Measurements from ENCODE around the gene CEACAM16. TPM values are rescaled to one million over a fixed set of nuclear protein-coding genes. Genes with fewer than 3 reads are reported as not detected.

Gene CEACAM16
- total and polyA plus RNA-seq, 5 experiments from 2014 or later = not detected

DNA sequence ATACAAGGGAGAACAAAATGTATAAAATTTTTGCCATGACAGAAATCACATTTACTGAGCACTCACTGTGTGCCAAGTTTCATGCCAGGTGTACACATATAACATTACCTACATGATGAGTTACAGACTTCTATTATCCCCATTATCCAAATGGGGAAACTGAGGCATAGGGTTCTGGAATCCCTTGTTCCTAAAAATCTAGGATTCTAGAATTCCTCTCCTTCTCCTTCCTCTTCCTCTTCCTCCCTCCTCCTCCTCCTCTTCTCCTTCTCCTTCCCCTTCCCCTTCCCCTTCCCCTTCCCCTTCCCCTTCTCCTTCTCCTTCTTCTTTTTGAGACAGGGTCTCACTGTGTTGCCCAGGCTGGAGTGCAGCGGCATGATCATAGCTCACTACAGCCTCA lies 35.4 kb downstream of the CEACAM16 start:
- DNase-seq = no peak
- Mint-ChIP-seq H3K36me3 (no peaks in the 10 kb centered on the region), H3K9me3 (no peaks in the 10 kb centered on the region), H3K4me3 (no peak overlapping the region), H3K27ac (peak overlapping the region in 1 of 10 donors; percentile 40), H3K4me1 (peaks cover 0 to 32% (median 7%) of the 10 kb centered on the region in 4 donors), H3K27me3 (no peaks in the 10 kb centered on the region)
- ATAC-seq = no peak
- POLR2A ChIA-PET = no interaction called here

DNA sequence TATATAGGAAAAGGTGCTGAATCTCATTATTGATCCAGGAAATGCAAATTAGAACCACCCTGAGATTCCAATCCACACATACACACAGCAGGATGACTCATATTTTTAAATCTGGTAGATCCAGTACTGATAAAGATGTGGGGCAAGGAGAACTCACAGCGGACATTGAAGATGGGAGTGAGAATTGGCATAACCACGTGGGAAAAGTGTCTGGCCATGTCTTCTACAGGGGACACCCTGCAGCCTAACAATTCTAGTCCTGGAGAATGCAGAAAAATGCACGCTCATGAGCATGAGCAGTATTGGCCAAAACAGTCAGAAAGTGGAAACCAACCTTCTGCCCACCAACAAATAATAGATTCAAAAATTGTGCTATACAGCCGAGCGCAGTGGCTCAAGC lies 36.1 kb downstream of the CEACAM16 start:
- H3K27me3 Mint-ChIP-seq = no peaks in the 10 kb centered on the region
- POLR2A ChIA-PET = no interaction called here
- H3K9me3 Mint-ChIP-seq = no peaks in the 10 kb centered on the region
- H3K4me3 Mint-ChIP-seq = no peak overlapping the region
- DNase-seq = no peak
- peak overlapping the region in 1 of 10 donors; percentile 40 for H3K27ac Mint-ChIP-seq
- peaks cover 0 to 28% (median 7%) of the 10 kb centered on the region in 4 donors for H3K4me1 Mint-ChIP-seq
- no peak for ATAC-seq
- H3K36me3 Mint-ChIP-seq = no peaks in the 10 kb centered on the region

DNA sequence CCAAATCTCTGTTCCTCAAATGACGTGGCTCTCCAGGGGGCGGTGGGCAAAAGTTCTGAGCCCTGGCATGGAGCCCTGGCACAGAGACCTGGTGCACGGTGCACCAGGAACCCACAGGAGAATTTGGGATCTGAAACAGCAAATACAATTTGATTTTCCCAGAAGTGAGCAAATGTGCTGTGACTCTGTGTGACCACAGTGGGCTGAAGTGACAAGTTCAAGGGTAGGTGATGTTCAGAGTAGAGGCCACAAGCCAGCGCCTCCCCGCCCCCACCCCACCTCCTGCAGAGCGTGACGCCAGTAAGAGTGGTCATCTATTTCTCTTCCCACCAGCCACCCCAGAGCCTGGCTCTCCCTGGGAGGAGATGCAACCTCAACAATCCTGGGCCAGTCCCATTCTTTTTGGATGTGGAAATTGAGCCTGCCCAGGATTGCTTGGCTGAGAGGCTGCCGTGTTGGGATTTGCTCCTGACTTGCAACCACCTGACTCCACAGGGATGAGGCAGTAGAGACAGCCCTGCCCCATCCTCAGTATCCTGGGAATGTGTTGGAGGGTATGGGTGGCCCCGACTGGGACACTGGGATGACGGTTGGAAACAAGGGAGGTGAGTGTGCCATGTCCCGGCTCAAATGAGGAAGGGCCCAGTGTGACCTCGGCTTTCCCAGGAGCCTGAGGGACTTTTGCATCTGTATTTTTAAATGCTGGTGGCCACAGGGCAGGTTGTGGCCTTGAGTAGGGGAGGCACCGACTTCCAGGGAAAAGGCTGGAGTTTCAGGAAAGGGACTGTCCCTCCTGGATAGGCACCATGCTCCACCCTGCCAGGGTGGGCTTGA lies 38.5 kb downstream of the CEACAM16 start:
- Mint-ChIP-seq H3K9me3 (no peaks in the 10 kb centered on the region), H3K27me3 (no peaks in the 10 kb centered on the region), H3K4me1 (peaks cover 2 to 36% (median 8%) of the 10 kb centered on the region in 4 donors), H3K27ac (peak overlapping the region in 3 of 10 donors; percentile 29 to 56 (median 50)), H3K4me3 (no peak overlapping the region), H3K36me3 (no peaks in the 10 kb centered on the region)
- POLR2A ChIA-PET = no interaction called here
- ATAC-seq (no peak), DNase-seq (no peak)

DNA sequence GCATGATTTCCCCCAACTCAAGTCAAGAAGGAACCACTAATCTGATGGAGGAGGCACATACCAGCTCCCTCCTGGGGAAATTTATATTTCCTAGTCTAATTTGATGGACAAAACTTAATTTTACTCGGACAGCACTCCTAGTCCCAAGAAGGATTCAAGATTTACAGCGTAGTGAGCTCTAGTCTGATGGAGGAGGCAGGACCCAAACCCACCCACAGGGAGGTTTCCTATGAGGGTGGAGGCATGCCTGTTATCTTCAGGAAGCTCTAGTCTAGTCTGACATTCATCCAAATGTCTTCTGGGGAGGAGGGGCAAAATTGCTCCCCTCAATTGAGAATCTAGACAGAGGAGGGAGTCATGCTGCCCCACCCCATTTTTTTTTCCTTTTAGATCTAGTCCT lies 39.2 kb downstream of the CEACAM16 start:
- no peak for DNase-seq
- POLR2A ChIA-PET = no interaction called here
- peak overlapping the region in 2 of 10 donors; percentile 43 to 69 for H3K27ac Mint-ChIP-seq
- no peaks in the 10 kb centered on the region for H3K9me3 Mint-ChIP-seq
- H3K4me3 Mint-ChIP-seq = no peak overlapping the region
- ATAC-seq = no peak
- no peaks in the 10 kb centered on the region for H3K27me3 Mint-ChIP-seq
- H3K36me3 Mint-ChIP-seq = no peaks in the 10 kb centered on the region
- H3K4me1 Mint-ChIP-seq = peaks cover 7 to 43% (median 14%) of the 10 kb centered on the region in 4 donors

DNA sequence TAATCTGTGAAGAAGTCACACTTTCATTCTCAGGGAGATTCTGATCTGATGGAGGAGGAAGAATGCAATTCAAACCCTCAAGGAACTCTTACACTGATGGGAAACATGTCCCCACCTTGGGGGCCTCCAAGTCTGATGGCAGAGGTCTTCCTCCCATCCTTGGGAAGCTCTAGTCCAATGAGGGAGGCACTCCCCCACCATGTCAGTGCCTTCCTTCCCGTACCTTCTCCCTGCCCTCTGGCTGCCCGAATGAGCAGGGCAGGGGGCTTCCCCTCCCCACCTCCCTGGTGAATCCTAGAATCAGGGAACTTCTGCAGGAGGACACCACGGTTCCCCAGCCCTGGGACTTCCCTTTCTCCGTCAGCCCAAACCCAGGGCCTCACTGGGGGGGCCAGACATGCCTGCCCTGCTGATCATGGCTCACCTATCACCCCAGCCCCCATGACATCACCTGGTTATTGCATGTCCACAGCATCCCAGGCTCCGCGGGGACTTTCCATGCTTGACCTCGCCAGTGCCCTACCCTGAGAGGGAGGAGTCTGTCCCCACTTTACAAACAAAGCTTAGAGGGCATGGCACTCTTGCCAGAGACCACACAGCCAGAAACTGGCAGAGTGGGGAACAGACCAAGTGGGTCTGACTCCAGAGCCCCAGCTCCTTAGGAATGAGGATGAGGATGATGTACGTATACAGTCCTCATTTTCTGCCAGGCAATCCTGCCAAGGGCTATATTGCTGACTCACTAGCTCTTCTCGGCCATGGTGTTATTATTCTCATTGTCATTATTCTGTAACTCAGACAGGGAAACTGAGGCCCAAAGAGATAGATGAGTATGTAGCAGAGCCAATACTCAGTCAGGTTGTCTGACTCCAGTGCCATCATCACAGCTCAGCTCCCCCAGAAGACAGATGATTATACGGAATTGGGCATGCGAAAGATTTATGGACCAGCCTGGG lies 39.9 kb downstream of the CEACAM16 start:
- Mint-ChIP-seq H3K4me3 (no peak overlapping the region), H3K27ac (peak overlapping the region in 2 of 10 donors; percentile 33 to 43), H3K4me1 (peaks cover 7 to 44% (median 14%) of the 10 kb centered on the region in 4 donors), H3K9me3 (no peaks in the 10 kb centered on the region), H3K36me3 (no peaks in the 10 kb centered on the region), H3K27me3 (no peaks in the 10 kb centered on the region)
- DNase-seq = no peak
- no peak for ATAC-seq
- POLR2A ChIA-PET = interaction anchor here (0.8 kb wide), 1 partner anchor 9 kb away, joined by 5 read pairs; no protein-coding TSS in a partner anchor

DNA sequence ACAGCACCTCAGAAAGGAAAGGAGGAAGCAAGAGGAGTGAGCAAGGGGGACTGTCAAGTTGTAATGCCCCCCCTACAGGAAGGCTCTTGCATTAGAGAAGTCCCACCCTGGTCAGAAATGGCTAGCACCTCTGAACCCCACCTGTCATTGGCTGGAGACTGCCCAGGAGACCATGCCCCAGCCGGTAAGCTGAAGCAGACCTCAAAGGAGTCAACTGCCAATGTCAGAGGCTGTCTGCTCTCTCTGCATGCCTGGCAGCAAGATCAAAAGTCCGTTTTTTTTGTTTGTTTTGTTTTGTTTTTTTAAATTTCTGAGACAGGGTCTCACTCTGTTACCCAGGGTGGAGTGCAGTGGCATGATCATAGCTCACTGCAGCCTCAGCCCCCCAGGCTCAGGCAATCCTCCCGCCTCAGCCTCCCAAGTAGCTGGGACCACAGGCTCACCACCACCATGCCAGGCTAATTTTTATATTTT lies 41.4 kb downstream of the CEACAM16 start:
- H3K27ac Mint-ChIP-seq = peak overlapping the region in 3 of 10 donors; percentile 47 to 78 (median 65)
- peaks cover 7 to 40% (median 13%) of the 10 kb centered on the region in 4 donors for H3K4me1 Mint-ChIP-seq
- no peaks in the 10 kb centered on the region for H3K27me3 Mint-ChIP-seq
- no peak overlapping the region for H3K4me3 Mint-ChIP-seq
- POLR2A ChIA-PET = no interaction called here
- ATAC-seq (no peak), DNase-seq (no peak)
- H3K36me3 Mint-ChIP-seq = no peaks in the 10 kb centered on the region
- no peaks in the 10 kb centered on the region for H3K9me3 Mint-ChIP-seq

DNA sequence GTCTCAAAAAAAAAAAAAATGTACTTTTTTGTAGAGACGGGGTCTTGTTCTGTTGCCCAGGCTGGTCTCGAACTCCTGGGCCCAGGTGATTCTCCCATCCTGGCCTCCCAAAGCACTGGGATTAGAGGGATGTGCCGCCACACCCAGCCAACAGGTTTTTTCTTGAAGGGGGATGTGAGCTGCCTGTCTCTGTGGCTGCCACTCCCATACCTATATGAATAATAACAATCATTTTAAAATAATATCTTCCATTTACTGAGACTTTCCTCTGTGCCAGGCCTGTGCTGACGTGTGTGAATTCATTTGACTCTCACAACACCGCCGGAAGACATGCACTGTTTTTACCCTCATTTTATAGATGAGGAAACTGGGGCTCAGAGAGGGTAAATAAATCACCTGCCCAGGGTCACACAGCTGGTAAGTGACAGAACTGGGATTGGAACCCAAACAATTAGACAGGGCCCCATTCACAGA lies 42.3 kb downstream of the CEACAM16 start:
- POLR2A ChIA-PET = no interaction called here
- H3K27ac Mint-ChIP-seq = peak overlapping the region in 4 of 10 donors; percentile 20 to 79 (median 58)
- H3K36me3 Mint-ChIP-seq = no peaks in the 10 kb centered on the region
- H3K9me3 Mint-ChIP-seq = no peaks in the 10 kb centered on the region
- DNase-seq = no peak
- H3K4me3 Mint-ChIP-seq = no peak overlapping the region
- peaks cover 8 to 44% (median 18%) of the 10 kb centered on the region in 4 donors for H3K4me1 Mint-ChIP-seq
- no peaks in the 10 kb centered on the region for H3K27me3 Mint-ChIP-seq
- ATAC-seq = no peak

DNA sequence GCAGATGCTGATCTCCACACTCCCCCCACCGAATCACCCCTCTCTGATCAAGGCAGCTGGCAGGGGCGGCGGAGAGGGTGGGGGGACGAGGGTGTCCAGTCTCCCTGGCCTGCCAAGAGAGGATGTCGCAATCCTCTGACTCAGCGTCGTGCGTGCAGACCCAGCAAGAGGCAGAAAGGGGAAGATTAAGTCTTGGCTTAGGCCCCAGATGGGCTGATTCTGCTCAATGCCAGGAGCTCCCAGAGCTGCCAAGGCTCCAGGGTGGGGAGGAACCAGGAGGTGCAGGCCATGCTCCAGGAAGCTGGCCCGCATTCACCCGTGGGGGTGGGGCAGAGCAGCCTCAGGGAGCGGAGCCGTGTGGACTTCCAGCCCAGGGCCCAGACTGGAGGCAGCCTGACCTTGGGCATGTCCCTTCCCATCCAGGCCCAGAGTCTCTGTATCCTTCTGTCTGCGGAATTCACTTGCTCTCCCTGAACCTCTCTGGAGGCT lies 42.9 kb downstream of the CEACAM16 start:
- H3K36me3 Mint-ChIP-seq = no peaks in the 10 kb centered on the region
- peak in 1 of 10 donors; percentile 19 for DNase-seq
- no peak overlapping the region for H3K4me3 Mint-ChIP-seq
- no peaks in the 10 kb centered on the region for H3K9me3 Mint-ChIP-seq
- no peak for ATAC-seq
- peaks cover 11 to 46% (median 24%) of the 10 kb centered on the region in 4 donors for H3K4me1 Mint-ChIP-seq
- POLR2A ChIA-PET = no interaction called here
- no peaks in the 10 kb centered on the region for H3K27me3 Mint-ChIP-seq
- peak overlapping the region in 3 of 10 donors; percentile 49 to 61 (median 60) for H3K27ac Mint-ChIP-seq

DNA sequence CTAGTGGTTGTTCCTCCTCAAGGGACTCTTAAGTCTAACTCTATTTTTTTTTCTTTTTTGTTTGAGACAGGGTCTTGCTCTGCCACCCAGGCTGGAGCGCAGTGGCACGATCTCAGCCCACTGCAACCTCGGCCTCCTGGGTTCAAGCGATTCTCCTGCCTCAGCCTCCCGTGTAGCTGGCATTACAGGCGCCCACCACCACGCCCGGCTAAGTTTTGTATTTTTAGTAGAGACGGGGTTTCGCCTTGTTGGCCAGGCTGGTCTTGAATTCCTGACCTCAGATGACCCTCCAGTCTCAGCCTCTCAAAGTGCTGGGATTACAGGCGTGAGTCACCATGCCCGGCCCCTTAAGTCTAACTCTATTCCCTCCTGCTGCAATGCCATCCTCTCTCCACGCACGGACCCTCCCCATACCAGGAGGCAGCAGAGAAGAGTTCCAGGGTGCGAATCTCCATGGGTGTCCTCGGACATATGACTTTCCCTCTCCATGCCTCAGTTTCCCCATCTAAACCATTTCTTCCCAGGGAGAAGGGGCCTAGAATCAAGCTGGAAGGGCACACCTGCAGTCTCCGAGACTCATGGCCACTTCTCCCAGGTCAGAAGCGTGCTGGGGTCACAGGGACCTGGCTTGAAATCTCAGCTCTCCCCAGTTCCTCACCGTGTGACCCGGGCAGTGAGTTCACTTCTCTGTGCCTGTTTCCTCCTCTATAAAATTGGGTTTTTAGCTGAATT lies 43.5 kb downstream of the CEACAM16 start:
- Mint-ChIP-seq H3K4me1 (peaks cover 12 to 44% (median 27%) of the 10 kb centered on the region in 4 donors), H3K36me3 (no peaks in the 10 kb centered on the region), H3K4me3 (no peak overlapping the region), H3K9me3 (no peaks in the 10 kb centered on the region), H3K27me3 (no peaks in the 10 kb centered on the region), H3K27ac (peak overlapping the region in 7 of 10 donors; percentile 25 to 67 (median 61))
- DNase-seq (peak in 1 of 10 donors; percentile 26), ATAC-seq (no peak)
- POLR2A ChIA-PET = interaction anchor here (0.6 to 1.3 kb wide), 2 partner anchors 14 to 23 kb away, joined by 3 to 5 read pairs; no protein-coding TSS in a partner anchor

DNA sequence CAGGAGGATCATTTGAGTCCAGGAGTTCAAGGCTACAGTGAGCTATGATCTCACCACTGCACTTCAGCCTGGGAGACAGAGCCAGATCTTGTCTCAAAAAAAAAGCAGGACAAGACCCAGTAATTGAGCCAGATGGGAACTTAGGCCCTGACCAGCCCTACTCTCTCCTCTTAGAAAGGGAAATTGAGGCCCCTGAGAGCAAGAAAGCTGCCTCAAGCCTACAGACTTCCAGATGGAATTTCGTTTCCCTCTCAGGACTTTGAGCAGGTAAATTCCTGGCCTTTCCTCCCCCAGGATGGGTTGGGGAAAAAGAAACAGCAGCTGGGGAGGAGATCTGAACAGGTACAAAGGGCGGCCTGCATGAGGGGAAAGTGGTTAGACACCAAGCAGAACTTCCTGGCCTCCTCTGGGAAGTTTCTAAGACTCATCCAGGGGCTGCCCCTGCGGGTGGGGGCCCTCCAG lies 46.0 kb downstream of the CEACAM16 start:
- no peak for ATAC-seq
- Mint-ChIP-seq H3K27me3 (no peaks in the 10 kb centered on the region), H3K4me1 (peaks cover 24 to 44% (median 40%) of the 10 kb centered on the region in 4 donors), H3K9me3 (no peaks in the 10 kb centered on the region), H3K36me3 (peaks cover 0 to under 1% (median 0%) of the 10 kb centered on the region in 3 donors), H3K4me3 (no peak overlapping the region), H3K27ac (peak overlapping the region in 8 of 10 donors; percentile 42 to 91 (median 64))
- POLR2A ChIA-PET = interaction anchor here (0.9 to 2.2 kb wide), 4 partner anchors 9 to 21 kb away, joined by 4 to 12 read pairs (median 5); no protein-coding TSS in a partner anchor
- DNase-seq = no peak

DNA sequence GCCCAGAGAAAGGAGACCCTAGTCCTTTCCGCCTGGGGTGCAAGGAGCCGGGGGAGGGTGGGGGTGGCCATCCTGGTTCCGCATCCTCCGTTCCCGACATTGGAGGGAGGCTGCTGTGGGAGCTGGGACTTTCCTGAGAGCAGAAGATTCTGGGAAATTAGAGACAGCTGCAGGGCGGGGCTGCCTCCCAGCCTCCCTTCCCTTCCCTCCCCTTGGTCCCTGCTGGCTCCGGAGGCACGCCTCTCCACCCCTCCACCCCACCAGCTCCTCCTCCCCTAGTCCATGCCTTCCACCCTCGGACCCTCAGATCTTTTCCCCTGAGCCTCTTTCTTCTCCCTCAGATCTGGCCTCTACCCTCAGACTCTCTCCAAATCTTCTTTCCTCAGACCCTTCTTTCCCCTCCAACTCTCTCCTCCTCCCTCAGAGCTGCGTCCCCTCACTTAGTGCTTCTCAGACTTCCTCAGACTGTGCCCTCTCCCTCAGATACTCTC lies 46.4 kb downstream of the CEACAM16 start:
- Mint-ChIP-seq H3K27ac (peak overlapping the region; percentile 28 to 99 (median 93)), H3K27me3 (no peaks in the 10 kb centered on the region), H3K4me3 (peak overlapping the region in 4 of 10 donors; percentile 11 to 89 (median 30)), H3K9me3 (no peaks in the 10 kb centered on the region), H3K36me3 (peaks cover 0 to 2% (median 0%) of the 10 kb centered on the region in 3 donors), H3K4me1 (peaks cover 24 to 48% (median 43%) of the 10 kb centered on the region in 4 donors)
- ATAC-seq = no peak
- peak in 1 of 10 donors; percentile 51 for DNase-seq
- POLR2A ChIA-PET = interaction anchor here (0.9 to 2.2 kb wide), 4 partner anchors 8 to 21 kb away, joined by 4 to 12 read pairs (median 5); no protein-coding TSS in a partner anchor
